Hepatocyte (in vitro differentiated cells): ENCODE measurements around the gene SENP1. TPM values are rescaled to one million over a fixed set of nuclear protein-coding genes. Genes with fewer than 3 reads are reported as not detected.

Experiments
- DNase-seq: peaks from one replicate; pipeline ENCODE4 v3.0.0-alpha.2; 2016; ENCODE audit warnings: low spot score
- H2AFZ ChIP-seq: fragments of 200-600 bp; sonication (generic); 2 replicates; pipeline ENCODE4 v1.6.0; 2016; ENCODE audit warnings: antibody characterized with exemption, mild to moderate bottlenecking
- H3K27ac ChIP-seq: fragments of 200-600 bp; sonication (generic); 2 replicates; pipeline ENCODE4 v1.5.1; 2016; ENCODE audit warnings: mild to moderate bottlenecking
- H3K27me3 ChIP-seq: fragments of 200-600 bp; sonication (generic); 2 replicates; pipeline ENCODE4 v1.6.1; 2016
- H3K36me3 ChIP-seq: fragments of 200-600 bp; sonication (generic); replicated peaks from 2 replicates; pipeline ENCODE4 v1.5.1; 2016; ENCODE audit warnings: low read depth; ENCODE audit not compliant: insufficient read depth
- H3K4me1 ChIP-seq: fragments of 200-600 bp; sonication (generic); 2 replicates; pipeline ENCODE4 v1.5.1; 2016; ENCODE audit warnings: mild to moderate bottlenecking, moderate library complexity; ENCODE audit not compliant: insufficient read depth
- H3K4me2 ChIP-seq: fragments of 200-600 bp; sonication (generic); 2 replicates; pipeline ENCODE4 v1.6.0; 2016
- H3K4me3 ChIP-seq: fragments of 200-600 bp; sonication (generic); 2 replicates; pipeline ENCODE4 v1.5.1; 2016; ENCODE audit warnings: mild to moderate bottlenecking
- H3K79me2 ChIP-seq: fragments of 200-600 bp; sonication (generic); 2 replicates; pipeline ENCODE4 v1.6.0; 2017; ENCODE audit warnings: mild to moderate bottlenecking
- H3K9me2 ChIP-seq: fragments of 200-600 bp; sonication (generic); replicated peaks from 2 replicates; pipeline ENCODE4 v1.6.0; 2017; ENCODE audit warnings: mild to moderate bottlenecking; ENCODE audit not compliant: insufficient read depth
- H3K9me3 ChIP-seq: fragments of 200-600 bp; sonication (generic); 2 replicates; pipeline ENCODE4 v1.5.1; 2016; ENCODE audit warnings: low read depth, mild to moderate bottlenecking
- H4K20me1 ChIP-seq: fragments of 200-600 bp; sonication (generic); 2 replicates; pipeline ENCODE4 v1.6.0; 2016; ENCODE audit warnings: mild to moderate bottlenecking; ENCODE audit not compliant: insufficient read depth, poor library complexity, severe bottlenecking
- EZH2 ChIP-seq: fragments of 200-600 bp; sonication (generic); IDR thresholded peaks from 2 replicates; pipeline ENCODE4 v1.6.1; 2016; ENCODE audit warnings: antibody characterized with exemption, mild to moderate bottlenecking, borderline replicate concordance
- EZH2phosphoT487 ChIP-seq: fragments of 200-600 bp; sonication (generic); IDR thresholded peaks from one replicate; pipeline ENCODE4 v1.6.1; 2018; ENCODE audit warnings: antibody characterized with exemption, mild to moderate bottlenecking, low read depth, moderate library complexity; ENCODE audit not compliant: unreplicated experiment, severe bottlenecking
- WGBS: methylation state at CpG from one replicate; pipeline ENCODE4 v1.1.6; 2016; ENCODE audit warnings: low lambda C conversion rate; ENCODE audit errors: missing lambda C conversion rate; 5-methylcytosine and 5-hydroxymethylcytosine counted together
- polyA plus RNA-seq: library from polyadenylated mRNA; unstranded; fragments of >200 nt; fragmentation: Nextera tagmentation; extraction: Ambion mirVana; gene quantifications from 2 replicates; pipeline ENCODE4 v1.2.1, GENCODE V29; 2016
- total RNA-seq: library from RNA; depleted of rRNA; stranded (reverse); fragments of >200 nt; gene quantifications from 2 replicates; pipeline ENCODE4 v1.2.3, GENCODE V29; 2014
- TF ChIP-seq, protein P1 (sequence below): fragments of 200-600 bp; sonication (generic); IDR thresholded peaks from 2 replicates; pipeline ENCODE4 v1.5.1; 2016; ENCODE audit warnings: antibody characterized with exemption, mild to moderate bottlenecking; ENCODE audit not compliant: poor library complexity

Gene SENP1
- total and polyA plus RNA-seq, 2 experiments from 2014 or later, result 3.9 to 16.9 TPM

DNA sequence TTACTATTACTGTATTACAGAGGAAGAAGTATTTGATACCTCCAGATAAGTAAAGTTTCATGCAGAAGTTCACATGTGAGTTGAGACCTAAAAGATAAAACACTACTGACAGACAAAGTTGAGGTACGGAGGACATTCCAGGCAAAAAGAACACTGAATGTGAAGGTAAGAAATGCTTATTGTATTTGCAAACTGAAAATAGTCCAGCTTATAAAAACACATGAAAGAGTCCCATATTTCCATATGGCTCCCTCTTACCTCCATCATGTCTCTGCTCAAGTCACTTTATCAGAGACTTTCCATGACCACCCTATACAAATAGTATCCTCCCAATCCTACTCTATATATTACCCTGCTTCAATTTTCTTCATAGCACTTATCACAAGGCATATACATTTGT, 35.8 kb downstream of the SENP1 start:
- Histone ChIP-seq H3K79me2 (no peaks in the 10 kb centered on the region), H3K9me3 (no peaks in the 10 kb centered on the region), H3K27me3 (no peaks in the 10 kb centered on the region), H3K27ac (no peak overlapping the region), H3K4me2 (no peak overlapping the region), H3K4me1 (no peaks in the 10 kb centered on the region), H3K4me3 (no peak overlapping the region), H4K20me1 (no peaks in the 10 kb centered on the region), H2AFZ (no peak overlapping the region), H3K36me3 (no peaks in the 10 kb centered on the region), H3K9me2 (no peaks in the 10 kb centered on the region)
- WGBS, result 97% methylated on average over 1 of the region's 1 CpG
- TF ChIP-seq EZH2phosphoT487 (no peak), EZH2 (no peak)
- TF ChIP-seq, protein P1, sequence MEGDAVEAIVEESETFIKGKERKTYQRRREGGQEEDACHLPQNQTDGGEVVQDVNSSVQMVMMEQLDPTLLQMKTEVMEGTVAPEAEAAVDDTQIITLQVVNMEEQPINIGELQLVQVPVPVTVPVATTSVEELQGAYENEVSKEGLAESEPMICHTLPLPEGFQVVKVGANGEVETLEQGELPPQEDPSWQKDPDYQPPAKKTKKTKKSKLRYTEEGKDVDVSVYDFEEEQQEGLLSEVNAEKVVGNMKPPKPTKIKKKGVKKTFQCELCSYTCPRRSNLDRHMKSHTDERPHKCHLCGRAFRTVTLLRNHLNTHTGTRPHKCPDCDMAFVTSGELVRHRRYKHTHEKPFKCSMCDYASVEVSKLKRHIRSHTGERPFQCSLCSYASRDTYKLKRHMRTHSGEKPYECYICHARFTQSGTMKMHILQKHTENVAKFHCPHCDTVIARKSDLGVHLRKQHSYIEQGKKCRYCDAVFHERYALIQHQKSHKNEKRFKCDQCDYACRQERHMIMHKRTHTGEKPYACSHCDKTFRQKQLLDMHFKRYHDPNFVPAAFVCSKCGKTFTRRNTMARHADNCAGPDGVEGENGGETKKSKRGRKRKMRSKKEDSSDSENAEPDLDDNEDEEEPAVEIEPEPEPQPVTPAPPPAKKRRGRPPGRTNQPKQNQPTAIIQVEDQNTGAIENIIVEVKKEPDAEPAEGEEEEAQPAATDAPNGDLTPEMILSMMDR, result no peak
- DNase-seq, result no peak

DNA sequence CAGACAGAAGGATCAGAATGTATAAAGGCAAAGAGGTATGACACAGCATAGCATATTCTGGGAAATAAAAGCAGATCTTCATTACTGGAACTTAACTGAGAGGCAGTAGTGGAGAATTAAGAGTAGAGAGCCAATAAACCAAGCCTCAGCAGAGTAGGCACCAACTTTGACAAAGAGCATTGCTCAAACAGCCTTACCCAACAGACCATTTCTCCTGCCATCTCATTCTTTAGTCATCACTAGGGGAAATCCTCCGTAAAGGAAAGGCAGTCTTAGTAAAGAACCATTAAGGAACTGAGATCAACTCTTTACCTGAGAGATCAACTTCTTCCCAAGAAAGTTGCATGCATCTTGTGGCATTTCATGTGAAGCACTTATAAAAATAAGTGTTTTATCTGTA, 36.6 kb downstream of the SENP1 start:
- H3K27ac ChIP-seq, result no peak overlapping the region

DNA sequence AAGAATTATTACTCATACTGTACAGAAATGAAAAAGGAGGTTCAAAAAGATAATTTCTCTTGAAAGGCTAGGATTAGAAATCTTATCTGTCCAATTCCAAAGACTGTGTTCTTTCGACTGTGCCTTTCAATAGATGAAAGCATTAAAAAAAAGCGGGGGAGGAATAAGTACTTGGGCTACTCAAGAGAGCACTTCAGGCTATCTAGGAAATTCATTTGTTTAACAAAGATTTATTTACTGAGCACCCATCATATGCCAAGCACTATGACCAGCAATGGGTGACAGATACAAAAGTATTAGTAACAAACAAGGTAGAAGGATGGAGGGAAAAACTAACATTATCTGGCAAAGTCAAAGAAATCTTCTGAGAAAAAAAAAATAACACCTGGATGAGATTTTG, 37.4 kb downstream of the SENP1 start:
- Histone ChIP-seq H3K36me3 (no peaks in the 10 kb centered on the region), H4K20me1 (no peaks in the 10 kb centered on the region), H3K27ac (no peak overlapping the region), H3K9me2 (no peaks in the 10 kb centered on the region), H3K4me3 (no peak overlapping the region), H3K9me3 (no peaks in the 10 kb centered on the region), H3K27me3 (no peaks in the 10 kb centered on the region), H3K4me1 (no peaks in the 10 kb centered on the region), H2AFZ (no peak overlapping the region), H3K4me2 (no peak overlapping the region), H3K79me2 (no peaks in the 10 kb centered on the region)
- TF ChIP-seq, protein P1, result no peak
- no peak for TF ChIP-seq EZH2phosphoT487
- no peak for TF ChIP-seq EZH2
- 63% methylated on average over 2 of the region's 2 CpGs for WGBS
- no peak for DNase-seq

More for the DNA sequence above, 36.6 kb downstream of the SENP1 start:
- no peaks in the 10 kb centered on the region for H3K79me2 ChIP-seq
- no peak for DNase-seq
- TF ChIP-seq EZH2, result no peak
- TF ChIP-seq, protein P1, result no peak
- no peak for TF ChIP-seq EZH2phosphoT487
- 54% methylated on average over 1 of the region's 1 CpG for WGBS
- H4K20me1 ChIP-seq, result no peaks in the 10 kb centered on the region
- no peaks in the 10 kb centered on the region for H3K9me3 ChIP-seq
- no peaks in the 10 kb centered on the region for H3K4me1 ChIP-seq
- no peak overlapping the region for H3K4me3 ChIP-seq
- no peak overlapping the region for H3K4me2 ChIP-seq
- H3K9me2 ChIP-seq, result no peaks in the 10 kb centered on the region
- no peaks in the 10 kb centered on the region for H3K36me3 ChIP-seq
- H2AFZ ChIP-seq, result no peak overlapping the region
- H3K27me3 ChIP-seq, result no peaks in the 10 kb centered on the region
